MM.1S (cell line): ENCODE data around the gene AKAP5.
A peak's percentile ranks its signal among the peaks of the same experiment; 100 is the strongest.

ENCODE experiments used
- DNase-seq: peaks from one replicate; pipeline ENCODE4 v3.0.0-alpha.2; 2015
- H2AFZ ChIP-seq: fragments of 300-600 bp; sonication (generic); 2 replicates; pipeline ENCODE4 v1.6.0; 2016; ENCODE audit warnings: antibody characterized with exemption, low read length
- H3F3A ChIP-seq: fragments of 300-600 bp; sonication (generic); 2 replicates; pipeline ENCODE4 v1.6.1; 2016; ENCODE audit warnings: mild to moderate bottlenecking, antibody characterized with exemption, low read length, moderate library complexity, mixed read lengths; ENCODE audit not compliant: insufficient read depth
- H3K27ac ChIP-seq: fragments of 300-600 bp; sonication (generic); 2 replicates; pipeline ENCODE4 v1.5.1; 2016; ENCODE audit warnings: mild to moderate bottlenecking, low read length
- H3K27me3 ChIP-seq: fragments of 300-600 bp; sonication (generic); replicated peaks from 2 replicates; pipeline ENCODE4 v1.6.0; 2016; ENCODE audit warnings: low read length; ENCODE audit not compliant: insufficient read depth
- H3K36me3 ChIP-seq: fragments of 300-600 bp; sonication (generic); replicated peaks from 2 replicates; pipeline ENCODE4 v1.6.1; 2016; ENCODE audit warnings: mild to moderate bottlenecking, low read length, mixed read lengths; ENCODE audit not compliant: insufficient read depth
- H3K4me1 ChIP-seq: fragments of 300-600 bp; sonication (generic); 2 replicates; pipeline ENCODE4 v1.6.1; 2016; ENCODE audit warnings: low read length, mixed read lengths
- H3K4me2 ChIP-seq: fragments of 300-600 bp; sonication (generic); 2 replicates; pipeline ENCODE4 v1.6.0; 2016; ENCODE audit warnings: low read depth, low read length
- H3K4me3 ChIP-seq: fragments of 300-600 bp; sonication (generic); 2 replicates; pipeline ENCODE4 v1.5.1; 2016; ENCODE audit warnings: low read length, mixed read lengths
- H3K79me2 ChIP-seq: fragments of 300-600 bp; sonication (generic); 2 replicates; pipeline ENCODE4 v1.6.1; 2016; ENCODE audit warnings: mixed run types, low read length, mixed read lengths
- H3K9ac ChIP-seq: fragments of 300-600 bp; sonication (generic); 2 replicates; pipeline ENCODE4 v1.6.1; 2016; ENCODE audit warnings: low read length, mixed read lengths
- H3K9me2 ChIP-seq: fragments of 300-600 bp; sonication (generic); replicated peaks from 2 replicates; pipeline ENCODE4 v1.6.1; 2016; ENCODE audit warnings: mild to moderate bottlenecking, low read length, mixed read lengths; ENCODE audit not compliant: insufficient read depth
- H3K9me3 ChIP-seq: fragments of 300-600 bp; sonication (generic); replicated peaks from 2 replicates; pipeline ENCODE4 v1.6.1; 2016; ENCODE audit warnings: mild to moderate bottlenecking, low read length, mixed read lengths; ENCODE audit not compliant: insufficient read depth
- H4K20me1 ChIP-seq: fragments of 300-600 bp; sonication (generic); 2 replicates; pipeline ENCODE4 v1.6.1; 2016; ENCODE audit warnings: mild to moderate bottlenecking, low read length, moderate library complexity, mixed read lengths; ENCODE audit not compliant: insufficient read depth
- EZH2 ChIP-seq: fragments of 300-600 bp; sonication (generic); optimal IDR thresholded peaks from 2 replicates; pipeline ENCODE3; 2017; ENCODE audit warnings: low read depth, mild to moderate bottlenecking, antibody characterized with exemption, low read length, mixed read lengths
- EZH2phosphoT487 ChIP-seq: fragments of 300-600 bp; sonication (generic); IDR thresholded peaks from 2 replicates; pipeline ENCODE4 v1.6.1; 2018; ENCODE audit warnings: antibody characterized with exemption, low read length
- TF ChIP-seq, protein P1 (sequence below): fragments of 300-600 bp; sonication (generic); IDR thresholded peaks from 2 replicates; pipeline ENCODE4 v1.5.1; 2016; ENCODE audit warnings: antibody characterized with exemption, low read length, mixed read lengths

AKAP5 gene

DNA sequence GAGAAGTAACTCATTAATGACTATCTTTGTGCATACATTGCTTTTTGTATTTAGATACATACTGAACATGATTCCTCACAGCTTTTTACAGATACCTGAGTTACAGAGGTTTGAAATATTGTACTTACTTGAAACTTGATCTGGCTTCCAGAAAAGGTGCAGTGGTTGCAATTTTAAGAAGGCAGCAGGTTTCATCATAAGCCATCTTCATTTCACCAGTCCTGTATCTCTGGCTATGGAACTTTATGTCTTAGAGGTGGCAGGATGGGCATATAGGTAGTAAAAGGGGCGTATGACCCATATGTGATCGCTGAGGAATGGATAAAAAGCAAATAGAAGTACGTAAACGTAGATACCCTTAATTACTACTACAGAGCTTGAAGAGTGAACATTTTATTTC, 52.9 kb downstream of the AKAP5 start:
- Histone ChIP-seq H3K36me3 (no peaks in the 10 kb centered on the region), H3K9me2 (no peaks in the 10 kb centered on the region), H2AFZ (no peak overlapping the region), H3K27me3 (no peaks in the 10 kb centered on the region), H3K27ac (no peak overlapping the region), H3K79me2 (peaks cover 86% of the 10 kb centered on the region), H3K4me3 (no peak overlapping the region), H3K4me1 (peaks cover 24% of the 10 kb centered on the region), H3K9ac (no peak overlapping the region), H4K20me1 (peaks cover 15% of the 10 kb centered on the region), H3K4me2 (no peak overlapping the region), H3F3A (peaks cover 17% of the 10 kb centered on the region), H3K9me3 (no peaks in the 10 kb centered on the region)
- TF ChIP-seq EZH2phosphoT487 = no peak
- no peak for TF ChIP-seq EZH2
- TF ChIP-seq, protein P1, sequence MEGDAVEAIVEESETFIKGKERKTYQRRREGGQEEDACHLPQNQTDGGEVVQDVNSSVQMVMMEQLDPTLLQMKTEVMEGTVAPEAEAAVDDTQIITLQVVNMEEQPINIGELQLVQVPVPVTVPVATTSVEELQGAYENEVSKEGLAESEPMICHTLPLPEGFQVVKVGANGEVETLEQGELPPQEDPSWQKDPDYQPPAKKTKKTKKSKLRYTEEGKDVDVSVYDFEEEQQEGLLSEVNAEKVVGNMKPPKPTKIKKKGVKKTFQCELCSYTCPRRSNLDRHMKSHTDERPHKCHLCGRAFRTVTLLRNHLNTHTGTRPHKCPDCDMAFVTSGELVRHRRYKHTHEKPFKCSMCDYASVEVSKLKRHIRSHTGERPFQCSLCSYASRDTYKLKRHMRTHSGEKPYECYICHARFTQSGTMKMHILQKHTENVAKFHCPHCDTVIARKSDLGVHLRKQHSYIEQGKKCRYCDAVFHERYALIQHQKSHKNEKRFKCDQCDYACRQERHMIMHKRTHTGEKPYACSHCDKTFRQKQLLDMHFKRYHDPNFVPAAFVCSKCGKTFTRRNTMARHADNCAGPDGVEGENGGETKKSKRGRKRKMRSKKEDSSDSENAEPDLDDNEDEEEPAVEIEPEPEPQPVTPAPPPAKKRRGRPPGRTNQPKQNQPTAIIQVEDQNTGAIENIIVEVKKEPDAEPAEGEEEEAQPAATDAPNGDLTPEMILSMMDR = no peak
- no peak for DNase-seq

DNA sequence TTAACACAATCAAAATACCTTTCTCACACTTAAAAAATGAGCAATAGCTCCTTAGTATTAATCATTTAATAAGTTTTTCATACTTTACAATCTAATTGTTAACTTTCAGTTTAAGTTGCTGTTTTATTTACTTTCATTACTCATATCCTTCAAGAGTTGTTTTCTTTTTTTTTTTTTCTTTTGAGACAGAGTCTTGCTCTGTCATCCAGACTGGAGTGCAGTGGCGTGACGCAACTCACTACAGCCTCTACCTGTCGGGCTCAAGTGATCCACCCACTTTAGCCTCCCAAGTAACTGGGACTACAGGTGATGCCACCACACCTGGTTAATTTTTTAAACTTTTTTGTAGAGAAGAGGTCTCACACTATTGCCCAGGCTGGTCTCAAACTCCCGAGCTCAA, 55.4 kb downstream of the AKAP5 start:
- DNase-seq = no peak
- Histone ChIP-seq H3K79me2 (peaks cover 70% of the 10 kb centered on the region), H4K20me1 (peaks cover 11% of the 10 kb centered on the region), H3K27me3 (no peaks in the 10 kb centered on the region), H3K4me2 (no peak overlapping the region), H3F3A (peaks cover 20% of the 10 kb centered on the region), H3K27ac (no peak overlapping the region), H3K4me3 (no peak overlapping the region), H3K9me2 (no peaks in the 10 kb centered on the region), H2AFZ (no peak overlapping the region), H3K9ac (no peak overlapping the region), H3K9me3 (no peaks in the 10 kb centered on the region), H3K4me1 (peaks cover 27% of the 10 kb centered on the region), H3K36me3 (no peaks in the 10 kb centered on the region)
- TF ChIP-seq, protein P1 = no peak
- TF ChIP-seq EZH2phosphoT487 = no peak
- TF ChIP-seq EZH2 = no peak

DNA sequence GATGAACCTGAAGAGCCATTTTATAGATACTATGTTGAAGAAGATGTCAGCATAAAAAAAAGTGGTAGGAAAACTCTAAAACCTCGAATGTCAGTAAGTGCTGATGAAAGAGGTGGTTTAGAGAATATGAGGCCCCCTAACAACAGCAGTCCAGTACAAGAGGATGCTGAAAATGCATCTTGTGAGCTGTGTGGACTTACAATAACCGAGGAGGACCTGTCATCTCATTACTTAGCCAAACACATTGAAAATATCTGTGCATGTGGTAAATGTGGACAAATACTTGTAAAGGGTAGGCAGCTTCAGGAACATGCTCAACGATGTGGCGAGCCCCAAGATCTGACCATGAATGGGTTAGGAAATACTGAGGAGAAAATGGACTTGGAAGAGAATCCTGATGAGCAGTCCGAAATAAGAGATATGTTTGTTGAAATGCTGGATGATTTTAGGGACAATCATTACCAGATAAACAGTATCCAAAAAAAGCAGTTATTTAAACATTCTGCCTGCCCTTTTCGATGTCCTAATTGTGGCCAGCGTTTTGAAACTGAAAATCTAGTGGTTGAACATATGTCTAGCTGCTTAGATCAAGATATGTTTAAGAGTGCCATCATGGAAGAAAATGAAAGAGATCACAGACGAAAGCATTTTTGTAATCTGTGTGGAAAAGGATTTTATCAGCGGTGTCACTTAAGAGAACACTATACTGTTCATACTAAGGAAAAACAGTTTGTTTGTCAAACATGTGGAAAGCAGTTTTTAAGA, 57.5 kb downstream of the AKAP5 start:
- Histone ChIP-seq H3K9me2 (no peaks in the 10 kb centered on the region), H3K27ac (peak overlapping the region; percentile 76), H3K27me3 (no peaks in the 10 kb centered on the region), H3K36me3 (no peaks in the 10 kb centered on the region), H3F3A (peaks cover 20% of the 10 kb centered on the region), H3K4me2 (peak overlapping the region; percentile 86), H3K9ac (peak overlapping the region; percentile 19; the same call in 1 of the 2 replicates), H3K79me2 (peaks cover 52% of the 10 kb centered on the region), H3K4me1 (peaks cover 24% of the 10 kb centered on the region), H3K9me3 (no peaks in the 10 kb centered on the region), H3K4me3 (peak overlapping the region; percentile 44), H4K20me1 (peaks cover 8% of the 10 kb centered on the region), H2AFZ (no peak overlapping the region)
- DNase-seq = peak; percentile 61
- TF ChIP-seq EZH2 (no peak), EZH2phosphoT487 (no peak)
- TF ChIP-seq, protein P1 = no peak
